NK-92 (cell line): Measurements from ENCODE around the gene OR1J1.

Source experiments
- DNase-seq: peaks from one replicate; lab custom pipeline; 2025; ENCODE audit not compliant: unreplicated experiment; lab: John Stamatoyannopoulos, UW

Gene OR1J1, protein sequence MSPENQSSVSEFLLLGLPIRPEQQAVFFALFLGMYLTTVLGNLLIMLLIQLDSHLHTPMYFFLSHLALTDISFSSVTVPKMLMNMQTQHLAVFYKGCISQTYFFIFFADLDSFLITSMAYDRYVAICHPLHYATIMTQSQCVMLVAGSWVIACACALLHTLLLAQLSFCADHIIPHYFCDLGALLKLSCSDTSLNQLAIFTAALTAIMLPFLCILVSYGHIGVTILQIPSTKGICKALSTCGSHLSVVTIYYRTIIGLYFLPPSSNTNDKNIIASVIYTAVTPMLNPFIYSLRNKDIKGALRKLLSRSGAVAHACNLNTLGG

DNA sequence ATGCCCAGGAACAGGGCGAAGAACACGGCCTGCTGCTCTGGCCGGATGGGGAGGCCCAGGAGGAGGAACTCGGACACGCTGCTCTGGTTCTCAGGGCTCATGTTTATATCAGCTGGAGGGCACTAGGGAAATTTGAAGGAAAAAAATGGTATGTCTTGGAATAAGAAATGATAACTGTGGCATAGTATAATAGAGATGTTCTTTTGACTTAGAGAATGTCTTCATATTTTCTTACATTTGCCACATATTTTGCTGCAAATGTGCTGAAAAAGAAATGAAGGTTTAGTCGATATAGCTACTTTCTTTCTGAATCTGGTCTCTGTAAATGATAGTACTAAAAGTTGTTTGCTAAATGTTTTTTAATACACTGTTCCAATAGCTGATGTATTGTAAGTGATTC is at the start of gene OR1J1:
Gene OR1J1 (minus strand): TSS at position 101 of the 400 bp plus-strand sequence. CDS start 0 bp downstream, at position 101.
- no peak for DNase-seq

DNA sequence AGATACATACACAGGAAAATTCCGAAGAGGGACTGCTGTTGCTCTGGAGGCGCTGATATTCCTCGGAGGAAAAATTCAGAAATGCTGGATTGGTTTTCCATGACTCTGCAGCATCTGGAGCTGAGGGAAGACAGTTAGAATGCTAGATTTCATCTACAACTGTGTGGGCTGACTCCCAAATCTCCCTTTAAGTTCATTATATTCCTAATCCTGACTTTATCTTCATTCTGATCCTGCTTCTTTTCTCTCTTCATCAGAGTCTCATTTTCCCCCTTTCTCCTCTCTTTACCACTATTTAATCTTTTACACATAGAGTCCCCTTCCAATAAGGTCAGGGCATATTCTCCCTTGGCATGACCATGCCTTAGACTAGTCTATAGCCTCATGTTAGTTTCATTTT is 49.5 kb upstream of the OR1J1 start, which contains the start of gene OR1N1:
Gene OR1N1 (minus strand): TSS at position 101 of the 400 bp plus-strand sequence. CDS start 0 bp downstream, at position 101.
- DNase-seq: no peak

DNA sequence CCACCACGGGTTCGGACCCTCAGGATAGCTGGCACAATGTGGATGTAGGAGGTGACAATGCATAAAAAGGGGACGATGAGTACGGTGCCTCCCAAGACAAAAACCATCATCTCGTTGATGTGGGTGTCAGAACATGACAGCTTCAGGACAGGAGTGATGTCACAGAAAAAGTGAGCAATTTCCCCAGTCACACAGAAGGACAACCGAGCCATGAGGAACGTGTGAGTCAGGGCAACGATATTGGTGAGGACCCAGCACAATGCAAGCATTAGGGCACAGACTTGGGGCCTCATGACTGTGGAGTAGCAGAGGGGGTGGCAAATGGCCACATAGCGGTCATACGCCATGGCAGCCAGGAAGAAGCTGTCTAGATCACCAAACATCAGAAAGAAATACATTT is 48.9 kb upstream of the OR1J1 start:
- no peak for DNase-seq

DNA sequence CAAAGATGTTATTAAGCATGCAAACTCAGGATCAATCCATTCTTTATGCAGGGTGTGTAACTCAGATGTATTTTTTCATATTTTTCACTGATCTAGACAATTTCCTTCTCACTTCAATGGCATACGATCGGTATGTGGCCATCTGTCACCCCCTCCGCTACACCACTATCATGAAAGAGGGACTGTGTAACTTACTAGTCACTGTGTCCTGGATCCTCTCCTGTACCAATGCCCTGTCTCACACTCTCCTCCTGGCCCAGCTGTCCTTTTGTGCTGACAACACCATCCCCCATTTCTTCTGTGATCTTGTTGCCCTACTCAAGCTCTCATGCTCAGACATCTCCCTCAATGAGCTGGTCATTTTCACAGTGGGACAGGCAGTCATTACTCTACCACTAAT is 41.6 kb upstream of the OR1J1 start:
- no peak for DNase-seq

DNA sequence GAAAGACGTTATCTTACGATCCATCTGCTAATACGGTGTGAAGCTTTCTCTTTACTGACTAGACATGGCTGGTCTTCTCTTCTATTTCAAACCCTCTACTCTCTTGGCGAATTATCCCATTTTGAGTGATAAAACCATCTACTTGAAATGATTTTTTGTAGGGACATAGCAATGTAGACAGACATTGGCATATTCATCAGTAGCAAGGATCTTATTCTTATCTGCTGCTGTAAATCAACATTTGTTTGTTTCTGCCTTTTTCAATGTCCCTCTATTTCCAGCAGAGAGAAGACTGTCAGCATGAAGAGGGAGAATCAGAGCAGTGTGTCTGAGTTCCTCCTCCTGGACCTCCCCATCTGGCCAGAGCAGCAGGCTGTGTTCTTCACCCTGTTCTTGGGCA is 41.1 kb upstream of the OR1J1 start, which contains the start of gene OR1J4:
Gene OR1J4 (plus strand): TSS at position 301 of the 400 bp plus-strand sequence. CDS start 0 bp downstream, at position 301.
- no peak for DNase-seq

DNA sequence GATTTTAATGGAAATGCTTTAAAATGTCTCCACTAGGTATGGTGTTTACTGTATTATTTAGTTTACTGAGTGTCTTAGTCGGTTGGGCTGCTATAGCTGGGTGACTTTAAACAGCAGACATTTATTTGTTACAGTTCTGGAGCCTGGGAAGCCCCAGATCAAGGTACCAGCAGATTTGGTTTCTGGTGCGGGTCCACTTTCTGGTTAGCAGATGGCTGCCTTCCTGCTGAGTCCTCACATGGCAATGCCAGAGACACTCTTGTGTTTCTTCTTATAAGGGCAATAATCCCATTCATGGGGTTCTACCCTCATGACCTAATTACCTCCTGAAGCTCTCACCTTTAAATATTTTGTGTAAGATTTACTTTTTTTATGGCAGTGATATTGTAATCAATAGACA is 40.5 kb upstream of the OR1J1 start:
- DNase-seq: no peak

DNA sequence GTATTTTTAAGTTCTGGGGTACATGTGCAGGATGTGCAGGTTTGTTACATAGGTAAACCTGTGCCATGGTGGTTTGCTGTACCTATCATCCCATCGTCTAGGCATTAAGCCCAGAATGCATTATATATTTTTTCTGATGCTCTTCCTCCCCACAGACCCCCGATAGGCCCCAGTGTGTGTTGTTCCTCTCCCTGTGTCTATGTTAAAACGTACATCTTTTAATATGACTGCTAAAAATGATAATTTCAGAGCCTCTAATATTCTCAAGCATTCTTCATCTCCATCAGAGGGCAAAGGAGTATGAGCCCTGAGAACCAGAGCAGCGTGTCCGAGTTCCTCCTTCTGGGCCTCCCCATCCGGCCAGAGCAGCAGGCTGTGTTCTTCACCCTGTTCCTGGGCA is 32.8 kb upstream of the OR1J1 start, which contains the start of gene OR1J2:
Gene OR1J2 (plus strand): TSS at position 301 of the 400 bp plus-strand sequence. CDS start 0 bp downstream, at position 301.
- no peak for DNase-seq

DNA sequence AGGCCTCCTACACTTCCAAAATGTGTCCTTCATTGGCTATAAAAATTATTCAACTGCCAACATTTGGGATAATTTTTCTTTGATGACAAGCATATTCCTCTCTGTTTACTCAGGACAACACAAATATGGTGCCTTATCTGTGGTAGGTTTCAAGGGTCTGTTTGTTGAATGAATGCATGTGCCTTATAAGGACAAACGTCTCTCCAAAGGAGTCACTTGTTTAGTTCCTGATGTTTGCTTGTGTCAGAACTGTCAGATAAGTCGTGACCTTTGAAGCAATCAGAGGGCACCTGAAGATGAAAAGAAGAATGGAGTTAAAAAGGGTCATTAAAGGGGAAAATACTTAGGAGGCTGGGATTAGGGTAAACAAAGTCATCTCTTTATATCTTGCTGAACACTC is 29.2 kb upstream of the OR1J1 start:
- no peak for DNase-seq

DNA sequence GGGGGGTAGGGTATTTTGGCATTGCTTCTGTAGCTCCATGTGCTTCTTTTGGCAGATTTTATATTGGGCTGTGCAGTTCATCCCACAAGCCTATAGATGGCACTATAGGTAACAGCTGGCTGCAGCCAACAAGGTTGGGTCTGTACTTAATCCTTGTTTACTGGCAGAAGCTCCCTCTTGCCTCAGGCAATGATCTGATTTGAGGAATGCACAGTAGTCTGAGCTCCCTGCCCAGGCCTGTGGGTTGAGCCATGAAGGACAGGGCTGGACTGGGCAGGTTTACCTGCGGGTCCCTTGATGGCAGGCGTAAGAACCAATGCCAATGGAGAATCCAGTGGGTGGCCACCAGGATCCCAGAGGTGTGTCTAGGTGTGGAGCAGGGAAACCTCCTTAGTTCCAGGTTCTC is 21.2 kb upstream of the OR1J1 start:
- DNase-seq: no peak

DNA sequence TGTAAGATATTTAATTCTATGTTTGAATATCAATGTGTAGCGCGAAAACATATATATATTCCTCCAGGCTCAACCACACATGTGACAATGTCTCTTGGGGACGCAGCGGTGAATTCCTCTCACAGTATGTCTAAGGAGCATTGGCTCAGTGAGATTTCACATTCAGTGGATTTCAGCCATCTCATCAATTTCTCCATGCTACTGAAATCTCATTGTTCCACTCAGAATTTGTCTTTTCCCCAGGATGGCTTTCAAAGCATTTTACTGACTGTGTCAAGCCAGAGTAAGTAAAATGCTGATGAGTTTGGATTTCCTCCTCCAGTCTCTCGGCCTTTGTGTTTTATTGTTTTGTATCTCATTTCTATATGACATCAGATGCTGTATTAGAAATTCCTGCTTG is 1.3 kb upstream of the OR1J1 start:
- no peak for DNase-seq

DNA sequence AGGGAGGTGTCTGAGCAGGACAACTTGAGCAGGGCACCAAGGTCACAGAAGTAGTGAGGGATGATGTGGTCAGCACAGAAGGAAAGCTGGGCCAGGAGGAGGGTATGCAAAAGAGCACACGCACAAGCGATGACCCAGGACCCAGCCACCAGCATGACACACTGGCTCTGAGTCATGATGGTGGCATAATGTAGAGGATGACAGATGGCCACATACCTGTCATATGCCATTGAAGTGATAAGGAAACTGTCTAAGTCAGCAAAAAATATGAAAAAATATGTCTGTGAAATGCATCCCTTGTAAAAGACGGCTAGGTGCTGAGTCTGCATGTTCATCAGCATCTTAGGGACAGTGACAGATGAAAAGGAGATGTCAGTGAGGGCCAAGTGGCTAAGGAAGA is 380 bp downstream of the OR1J1 start:
- DNase-seq: no peak

DNA sequence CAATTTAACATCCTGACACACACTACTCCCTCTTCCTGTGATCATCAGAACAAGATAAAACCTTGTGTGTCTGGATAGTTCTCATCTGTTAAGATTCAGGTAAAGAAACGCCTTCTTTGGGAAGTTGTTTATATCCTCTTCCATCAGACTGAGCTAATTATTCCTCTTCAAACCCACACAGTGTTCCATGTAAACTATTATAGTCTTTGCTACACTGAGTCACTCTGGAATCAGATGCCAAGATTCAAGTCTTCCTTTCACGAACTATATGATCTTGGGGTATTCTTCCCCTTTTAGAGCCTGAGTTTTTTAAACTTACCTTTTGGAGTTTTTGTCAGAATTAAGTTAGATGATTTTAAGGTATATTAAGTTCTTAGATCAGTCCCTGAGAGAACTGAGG is 2.0 kb downstream of the OR1J1 start:
- DNase-seq: no peak

DNA sequence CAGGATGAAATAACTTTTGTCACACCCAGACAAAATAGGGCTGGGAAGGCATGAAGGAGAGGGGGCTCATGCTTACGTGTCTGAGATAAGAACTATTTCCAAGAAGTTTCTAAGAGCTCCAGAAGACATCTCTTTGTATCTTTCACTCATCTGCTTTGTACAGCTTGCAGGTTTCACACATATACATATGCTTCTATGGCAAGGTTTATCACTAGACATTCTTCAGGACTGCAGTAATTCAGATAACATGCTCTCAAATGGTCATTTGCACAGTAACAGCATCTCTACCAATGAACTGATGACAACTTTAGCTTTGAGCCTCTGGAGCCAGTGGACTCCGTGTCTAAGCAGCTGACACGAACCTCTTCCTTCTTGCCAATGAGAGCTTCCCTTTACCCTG is 3.2 kb downstream of the OR1J1 start:
- no peak for DNase-seq

DNA sequence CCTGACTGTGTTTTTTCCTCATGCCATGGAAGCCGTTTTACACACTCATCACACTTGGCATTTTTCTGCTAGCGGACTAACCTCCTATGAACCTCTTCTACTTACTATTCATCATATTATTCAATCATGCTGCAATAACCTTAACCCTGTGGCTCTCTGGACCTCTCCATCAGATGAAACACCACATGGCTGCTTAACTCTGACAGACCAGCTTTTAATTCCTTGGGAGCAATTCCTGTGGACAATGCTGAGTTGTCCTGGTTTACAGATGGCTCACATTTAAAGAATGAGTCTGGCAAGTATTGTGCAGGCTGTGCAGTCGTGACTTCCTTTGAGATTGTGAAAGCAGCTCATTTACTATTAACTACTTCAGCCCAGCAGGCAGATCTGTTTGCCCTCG is 9.0 kb downstream of the OR1J1 start:
- no peak for DNase-seq

DNA sequence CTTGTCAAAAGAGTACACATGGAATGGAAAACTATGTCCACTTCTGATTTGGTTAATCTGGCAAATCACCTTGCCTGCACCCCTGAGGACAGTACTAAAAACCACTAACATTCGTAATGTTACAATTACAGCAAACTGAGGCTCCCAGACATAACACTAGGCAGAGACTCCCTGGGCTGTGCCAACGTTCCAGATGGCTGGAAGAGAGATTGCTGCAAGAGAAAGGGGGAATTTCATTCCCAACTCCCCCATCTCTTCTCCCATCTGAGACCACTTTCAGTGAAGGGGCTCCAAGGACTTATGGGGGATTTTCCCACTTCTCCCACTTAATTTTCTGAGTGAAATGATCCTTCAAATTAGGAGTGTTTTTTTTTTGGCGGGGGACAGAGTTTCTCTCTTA is 11.3 kb downstream of the OR1J1 start:
- no peak for DNase-seq

DNA sequence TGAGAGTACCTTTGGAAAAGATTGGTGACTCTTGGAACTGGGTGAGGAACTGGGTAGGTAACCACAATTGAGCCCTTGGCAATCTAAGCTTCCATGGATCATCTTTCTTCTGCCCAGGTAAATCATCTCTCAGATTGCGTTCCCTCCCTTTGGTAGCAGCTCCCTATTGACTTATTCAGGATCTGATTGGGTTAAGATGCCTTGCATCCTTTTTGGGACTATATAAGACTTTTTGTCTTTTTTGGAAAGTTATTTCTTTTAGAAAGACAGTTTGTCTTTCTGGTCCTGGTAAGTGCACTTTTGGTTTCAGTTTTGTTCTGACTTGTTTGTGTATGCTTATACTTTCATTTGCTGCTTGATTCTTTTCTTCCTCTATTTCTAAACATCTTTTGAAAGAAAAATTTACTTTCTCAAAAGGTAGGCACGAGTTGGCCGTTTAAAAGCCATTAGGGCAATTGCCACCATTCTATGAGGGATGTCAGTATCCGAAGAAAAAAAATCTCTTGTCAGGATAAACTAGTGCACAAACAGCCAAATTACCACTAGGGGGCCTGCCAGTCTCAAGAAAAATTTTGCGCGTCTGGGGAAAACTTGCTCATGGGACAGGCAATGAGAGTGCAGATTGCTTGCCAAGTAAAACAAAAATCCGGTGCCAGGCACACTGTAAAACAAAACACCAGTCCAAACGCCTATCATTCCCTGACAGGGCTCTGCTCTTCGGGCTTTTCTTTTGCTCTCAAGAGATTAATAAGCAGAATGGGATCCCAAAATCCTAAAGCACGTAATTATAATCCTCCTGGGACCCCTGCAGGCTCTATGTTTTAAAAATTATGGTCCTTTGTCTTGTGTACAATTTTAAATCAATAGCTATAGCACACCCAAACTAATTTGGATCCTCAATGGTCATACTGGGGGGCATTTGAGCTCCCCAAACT is 12.8 kb downstream of the OR1J1 start:
- no peak for DNase-seq

DNA sequence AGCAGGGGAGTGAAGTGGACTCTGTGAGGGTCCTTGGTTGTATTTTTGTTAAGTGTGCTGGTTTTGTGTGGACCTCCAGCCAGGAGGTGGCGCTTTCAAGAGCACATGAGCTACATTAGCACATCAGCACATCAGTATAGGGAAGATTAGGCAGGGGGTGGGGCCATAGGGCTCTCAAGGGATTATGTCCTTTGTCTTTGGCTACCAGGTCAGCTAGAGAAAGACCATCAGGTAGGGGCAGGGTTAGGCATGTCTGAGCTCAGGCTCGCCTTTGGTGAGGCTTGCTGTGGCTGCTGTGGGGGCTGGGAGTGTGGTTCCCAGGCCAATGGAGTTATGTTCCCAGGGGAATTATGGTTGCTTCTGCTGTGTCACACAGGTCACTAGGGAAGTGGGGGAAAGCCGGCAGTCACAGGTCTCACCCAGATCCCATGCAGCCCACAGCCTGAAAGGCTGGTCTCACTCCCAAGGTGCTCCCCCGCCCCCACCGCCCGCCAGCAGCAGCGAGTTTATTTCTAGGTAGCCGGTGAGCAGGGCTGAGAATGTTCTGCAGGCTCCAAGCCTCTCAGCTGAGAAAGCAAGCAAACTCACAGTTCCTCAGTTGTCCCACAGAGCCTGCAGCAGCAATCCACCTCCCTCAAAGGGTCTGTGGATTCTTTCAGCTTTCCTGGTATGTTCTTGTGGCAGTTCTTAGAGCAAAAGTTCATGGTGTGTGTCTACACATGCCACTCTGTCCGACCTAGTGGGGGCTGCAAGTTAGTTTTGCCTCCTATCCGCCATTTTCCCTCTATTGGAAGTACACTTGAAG is 13.7 kb downstream of the OR1J1 start:
- no peak for DNase-seq

DNA sequence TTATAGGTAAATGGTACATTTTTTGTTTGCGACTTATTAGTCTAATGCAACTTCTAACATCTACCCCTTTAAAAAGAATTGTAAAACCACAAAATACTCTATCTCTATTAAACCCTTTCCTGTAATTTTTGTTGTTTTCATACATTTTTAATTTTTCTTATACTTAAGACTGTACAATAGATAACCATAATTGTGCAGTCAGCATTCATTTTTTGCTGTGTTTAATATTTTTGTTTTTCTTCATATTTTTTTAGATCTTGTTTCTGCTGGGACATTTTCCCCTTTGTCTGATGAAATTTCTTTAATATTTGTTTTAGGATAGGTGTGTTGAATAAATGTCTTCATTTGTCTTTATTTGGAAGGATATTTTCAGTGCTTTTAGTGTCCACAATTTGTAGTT is 19.9 kb downstream of the OR1J1 start:
- DNase-seq: no peak

DNA sequence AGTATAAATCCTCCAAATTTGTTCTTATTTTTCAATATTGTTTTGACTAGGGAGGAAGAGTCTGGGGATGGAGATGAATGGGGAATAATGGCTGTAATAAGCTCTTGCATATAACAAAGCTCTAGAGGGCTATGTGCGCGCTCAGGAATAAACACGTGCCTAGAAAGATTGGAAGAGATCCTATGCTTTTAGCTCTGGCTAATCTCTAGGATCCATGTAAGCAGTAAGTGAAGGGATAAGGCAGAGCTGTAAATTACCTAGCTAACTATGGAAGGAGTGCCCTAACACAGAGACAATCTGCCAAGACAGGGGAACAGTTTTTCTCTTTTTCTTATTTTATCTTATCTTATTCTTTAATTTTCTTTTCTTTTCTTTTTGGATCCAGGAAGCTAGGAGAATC is 21.6 kb downstream of the OR1J1 start:
- no peak for DNase-seq

DNA sequence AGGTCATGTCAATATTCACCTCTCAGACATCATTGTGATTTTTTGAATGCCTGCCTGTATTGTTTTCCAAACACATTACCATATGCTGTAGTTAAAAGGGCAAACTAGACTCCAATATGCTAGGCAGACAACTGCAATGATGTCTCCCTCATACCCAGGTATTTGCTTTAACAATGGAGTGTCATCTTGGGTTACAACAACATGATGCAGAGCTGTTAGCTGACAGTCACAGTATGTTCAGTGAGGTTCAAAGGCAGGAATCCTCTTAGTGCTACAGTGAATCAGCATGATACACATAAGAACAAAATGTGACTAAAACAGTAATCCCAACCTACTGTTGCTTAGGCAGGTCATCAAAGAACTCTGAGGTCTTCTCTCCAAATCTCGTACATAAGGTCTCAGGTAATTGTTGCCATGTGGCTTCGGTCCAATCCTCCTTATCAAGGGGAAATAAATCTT is 24.0 kb downstream of the OR1J1 start:
- no peak for DNase-seq
